ENCODE data around the gene CTDSPL. TPM values are rescaled to one million over a fixed set of nuclear protein-coding genes. Genes with fewer than 3 reads are reported as not detected.

The CTDSPL gene
- total and polyA plus RNA-seq, 2 donors = 36.9 to 58.2 TPM

GRCh38 chr3:37993820-37994638, 132.3 kb downstream of the CTDSPL start:
- H3K27ac ChIP-seq (ENCODE audit: low read depth) = peak overlapping the region; percentile 84
- 2% methylated on average over 49 of the region's 49 CpGs for WGBS
- H3K36me3 ChIP-seq (ENCODE audit: insufficient read depth) = no peaks in the 10 kb centered on the region
- DNase-seq (ENCODE audit: extremely low spot score) = no peak
- H3K4me1 ChIP-seq (ENCODE audit: insufficient read depth) = no peaks in the 10 kb centered on the region
- H3K4me3 ChIP-seq (ENCODE audit: low read depth, low read length) = peak overlapping the region; percentile 60

- H3K4me3 ChIP-seq (ENCODE audit: low read depth, low read length) = peak overlapping the region; percentile 60
- no peak overlapping the region for H3K27ac ChIP-seq (ENCODE audit: low read depth)
- H3K36me3 ChIP-seq (ENCODE audit: insufficient read depth) = no peaks in the 10 kb centered on the region
- H3K4me1 ChIP-seq (ENCODE audit: insufficient read depth) = no peaks in the 10 kb centered on the region
- WGBS = 23% methylated on average over 2 of the region's 2 CpGs
- DNase-seq (ENCODE audit: extremely low spot score) = no peak
These were observed 132.9 kb downstream of the CTDSPL start for GRCh38 chr3:37994639-37994972.

GRCh38 chr3:37995652-37996641, 134.3 kb downstream of the CTDSPL start:
- Histone ChIP-seq H3K4me1 (ENCODE audit: insufficient read depth) (no peaks in the 10 kb centered on the region), H3K4me3 (ENCODE audit: low read depth, low read length) (no peak overlapping the region), H3K27ac (ENCODE audit: low read depth) (no peak overlapping the region), H3K36me3 (ENCODE audit: insufficient read depth) (no peaks in the 10 kb centered on the region)
- 88% methylated on average over 10 of the region's 10 CpGs for WGBS
- DNase-seq (ENCODE audit: extremely low spot score) = no peak

GRCh38 chr3:37996785-37997301, 135.2 kb downstream of the CTDSPL start:
- Histone ChIP-seq H3K27ac (ENCODE audit: low read depth) (no peak overlapping the region), H3K4me3 (ENCODE audit: low read depth, low read length) (no peak overlapping the region), H3K36me3 (ENCODE audit: insufficient read depth) (peaks cover 4% of the 10 kb centered on the region), H3K4me1 (ENCODE audit: insufficient read depth) (no peaks in the 10 kb centered on the region)
- DNase-seq (ENCODE audit: extremely low spot score) = no peak
- WGBS = 41% methylated on average over 7 of the region's 7 CpGs

GRCh38 chr3:37997342-37997741, 135.7 kb downstream of the CTDSPL start:
- H3K4me1 ChIP-seq (ENCODE audit: insufficient read depth) = no peaks in the 10 kb centered on the region
- no peak for DNase-seq (ENCODE audit: extremely low spot score)
- no peak overlapping the region for H3K27ac ChIP-seq (ENCODE audit: low read depth)
- H3K36me3 ChIP-seq (ENCODE audit: insufficient read depth) = peaks cover 4% of the 10 kb centered on the region
- WGBS = 90% methylated on average over 10 of the region's 10 CpGs
- no peak overlapping the region for H3K4me3 ChIP-seq (ENCODE audit: low read depth, low read length)

GRCh38 chr3:37997791-37998370, 136.2 kb downstream of the CTDSPL start:
- Histone ChIP-seq H3K27ac (ENCODE audit: low read depth) (peak overlapping the region; percentile 54), H3K4me1 (ENCODE audit: insufficient read depth) (no peaks in the 10 kb centered on the region), H3K4me3 (ENCODE audit: low read depth, low read length) (no peak overlapping the region), H3K36me3 (ENCODE audit: insufficient read depth) (peaks cover 4% of the 10 kb centered on the region)
- 86% methylated on average over 6 of the region's 6 CpGs for WGBS
- no peak for DNase-seq (ENCODE audit: extremely low spot score)

- H3K36me3 ChIP-seq (ENCODE audit: insufficient read depth) = peaks cover 4% of the 10 kb centered on the region
- H3K4me3 ChIP-seq (ENCODE audit: low read depth, low read length) = no peak overlapping the region
- H3K4me1 ChIP-seq (ENCODE audit: insufficient read depth) = no peaks in the 10 kb centered on the region
- DNase-seq (ENCODE audit: extremely low spot score) = no peak
- WGBS = 93% methylated on average over 6 of the region's 6 CpGs
- H3K27ac ChIP-seq (ENCODE audit: low read depth) = no peak overlapping the region
These were observed 138.2 kb downstream of the CTDSPL start for GRCh38 chr3:37999836-38000235.

- 93% methylated on average over 6 of the region's 6 CpGs for WGBS
- no peaks in the 10 kb centered on the region for H3K4me1 ChIP-seq (ENCODE audit: insufficient read depth)
- no peak overlapping the region for H3K27ac ChIP-seq (ENCODE audit: low read depth)
- H3K4me3 ChIP-seq (ENCODE audit: low read depth, low read length) = no peak overlapping the region
- no peak for DNase-seq (ENCODE audit: extremely low spot score)
- peaks cover 4% of the 10 kb centered on the region for H3K36me3 ChIP-seq (ENCODE audit: insufficient read depth)
These were observed 138.7 kb downstream of the CTDSPL start for GRCh38 chr3:38000242-38000916.

GRCh38 chr3:38000965-38001455, 139.3 kb downstream of the CTDSPL start:
- Histone ChIP-seq H3K4me3 (ENCODE audit: low read depth, low read length) (no peak overlapping the region), H3K36me3 (ENCODE audit: insufficient read depth) (peaks cover 5% of the 10 kb centered on the region), H3K27ac (ENCODE audit: low read depth) (no peak overlapping the region), H3K4me1 (ENCODE audit: insufficient read depth) (no peaks in the 10 kb centered on the region)
- no peak for DNase-seq (ENCODE audit: extremely low spot score)
- WGBS = 95% methylated on average over 6 of the region's 6 CpGs

GRCh38 chr3:38001456-38002081, 139.9 kb downstream of the CTDSPL start:
- no peak overlapping the region for H3K4me3 ChIP-seq (ENCODE audit: low read depth, low read length)
- no peaks in the 10 kb centered on the region for H3K4me1 ChIP-seq (ENCODE audit: insufficient read depth)
- 85% methylated on average over 9 of the region's 9 CpGs for WGBS
- H3K27ac ChIP-seq (ENCODE audit: low read depth) = no peak overlapping the region
- no peak for DNase-seq (ENCODE audit: extremely low spot score)
- H3K36me3 ChIP-seq (ENCODE audit: insufficient read depth) = peaks cover 6% of the 10 kb centered on the region

- peaks cover 6% of the 10 kb centered on the region for H3K36me3 ChIP-seq (ENCODE audit: insufficient read depth)
- no peak overlapping the region for H3K4me3 ChIP-seq (ENCODE audit: low read depth, low read length)
- DNase-seq (ENCODE audit: extremely low spot score) = no peak
- WGBS = 97% methylated on average over 6 of the region's 6 CpGs
- H3K4me1 ChIP-seq (ENCODE audit: insufficient read depth) = no peaks in the 10 kb centered on the region
- H3K27ac ChIP-seq (ENCODE audit: low read depth) = no peak overlapping the region
These were observed 140.7 kb downstream of the CTDSPL start for GRCh38 chr3:38002291-38002876.

- H3K27ac ChIP-seq (ENCODE audit: low read depth) = no peak overlapping the region
- WGBS = 82% methylated on average over 9 of the region's 9 CpGs
These were observed 141.3 kb downstream of the CTDSPL start for GRCh38 chr3:38002940-38003339.

More at GRCh38 chr3:38002940-38003339, 141.3 kb downstream of the CTDSPL start:
- no peak for DNase-seq (ENCODE audit: extremely low spot score)
- Histone ChIP-seq H3K4me3 (ENCODE audit: low read depth, low read length) (no peak overlapping the region), H3K36me3 (ENCODE audit: insufficient read depth) (peaks cover 6% of the 10 kb centered on the region), H3K4me1 (ENCODE audit: insufficient read depth) (no peaks in the 10 kb centered on the region)
